Activated CD8-positive, alpha-beta T cell treated with anti-CD3 and anti-CD28 coated beads for 36 hours (primary cell): ENCODE results near the gene ST3GAL3. TPM values are rescaled to one million over a fixed set of nuclear protein-coding genes. Genes with fewer than 3 reads are reported as not detected.

Source experiments
- ATAC-seq: fragments of 200-7000 bp; cut with Tn5 transposase; one replicate; pipeline ENCODE4 v1.10.0; 2021; ENCODE audit warnings: mild to moderate bottlenecking, moderate library complexity
- CTCF ChIA-PET: fragments of 350-600 bp; sonication (Branson Sonifier 250); formaldehyde crosslinking; loops from one replicate; lab custom pipeline; 2021; ENCODE audit warnings: antibody characterized with exemption; lab: Charles Lee
- POLR2A ChIA-PET: fragments of 350-600 bp; sonication (Branson Sonifier 250); formaldehyde crosslinking; loops from one replicate; lab custom pipeline; 2021; ENCODE audit warnings: antibody characterized with exemption; lab: Charles Lee
- DNase-seq: peaks from one replicate; pipeline ENCODE4 v3.0.0-alpha.2; 2020
- H3K27ac Mint-ChIP-seq: one replicate; pipeline ENCODE4 v1.8.0; 2021; ENCODE audit warnings: mild to moderate bottlenecking, mixed read lengths
- H3K27me3 Mint-ChIP-seq: one replicate; pipeline ENCODE4 v1.8.0; 2021; ENCODE audit warnings: mixed read lengths
- H3K36me3 Mint-ChIP-seq: one replicate; pipeline ENCODE4 v1.8.0; 2021; ENCODE audit warnings: low read depth, mixed read lengths
- H3K4me1 Mint-ChIP-seq: one replicate; pipeline ENCODE4 v1.8.0; 2021; ENCODE audit warnings: low read depth, mixed read lengths
- H3K4me3 Mint-ChIP-seq: one replicate; pipeline ENCODE4 v1.8.0; 2021; ENCODE audit warnings: mild to moderate bottlenecking, moderate library complexity, mixed read lengths
- H3K9me3 Mint-ChIP-seq: one replicate; pipeline ENCODE4 v1.8.0; 2021; ENCODE audit warnings: mixed read lengths
- intact Hi-C: fragments of 100-400 bp; cut with micrococcal nuclease; formaldehyde crosslinking; loops from one replicate; pipeline ENCODE4 v1.10.0; 2022
- total RNA-seq, 2 experiments: library from RNA; stranded (reverse); gene quantifications; one replicate each; pipeline ENCODE4 v1.2.3, GENCODE V29; 2021
- TF ChIP-seq, protein P1 (sequence below): fragments of 200-600 bp; IDR thresholded peaks from one replicate; pipeline ENCODE4 v1.8.0; 2022; ENCODE audit warnings: antibody characterized with exemption, mild to moderate bottlenecking

ST3GAL3 gene
- total RNA-seq, 2 experiments from 2014 or later = 14.5 to 20.0 TPM

DNA sequence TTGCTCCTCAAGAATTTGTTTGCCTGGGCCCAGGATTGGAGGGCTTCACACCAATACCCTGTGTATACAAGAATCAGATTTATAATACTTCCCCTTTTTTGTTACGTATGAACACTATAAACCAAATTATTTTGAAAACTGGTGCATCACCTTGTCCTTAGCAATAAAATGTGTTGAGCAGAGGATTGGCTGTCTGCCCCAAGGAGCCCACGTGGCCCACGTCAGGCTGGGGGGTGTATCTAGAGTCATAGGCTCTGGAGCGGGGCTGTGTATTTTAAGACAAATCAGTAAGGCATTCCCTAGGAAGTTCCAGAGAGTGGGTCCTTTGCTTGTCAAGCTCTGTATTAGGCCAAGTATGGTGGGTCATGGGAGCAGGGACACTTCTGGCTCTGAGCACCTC is 2.0 kb upstream of the ST3GAL3 start:
- POLR2A ChIA-PET = interaction anchor here (0.7 to 3.6 kb wide), 2 partner anchors 55 to 251 kb away, joined by 3 to 24 read pairs; partner anchors contain the start of genes HYI and KDM4A
- peaks cover 28% of the 10 kb centered on the region for H3K36me3 Mint-ChIP-seq
- no peaks in the 10 kb centered on the region for H3K27me3 Mint-ChIP-seq
- CTCF ChIA-PET = interaction anchor here (0.9 to 1.9 kb wide), 2 partner anchors 226 to 230 kb away, joined by 4 to 7 read pairs; no protein-coding TSS in a partner anchor
- no peak overlapping the region for H3K27ac Mint-ChIP-seq
- intact Hi-C loops = no loop called here
- no peaks in the 10 kb centered on the region for H3K9me3 Mint-ChIP-seq
- TF ChIP-seq, protein P1, sequence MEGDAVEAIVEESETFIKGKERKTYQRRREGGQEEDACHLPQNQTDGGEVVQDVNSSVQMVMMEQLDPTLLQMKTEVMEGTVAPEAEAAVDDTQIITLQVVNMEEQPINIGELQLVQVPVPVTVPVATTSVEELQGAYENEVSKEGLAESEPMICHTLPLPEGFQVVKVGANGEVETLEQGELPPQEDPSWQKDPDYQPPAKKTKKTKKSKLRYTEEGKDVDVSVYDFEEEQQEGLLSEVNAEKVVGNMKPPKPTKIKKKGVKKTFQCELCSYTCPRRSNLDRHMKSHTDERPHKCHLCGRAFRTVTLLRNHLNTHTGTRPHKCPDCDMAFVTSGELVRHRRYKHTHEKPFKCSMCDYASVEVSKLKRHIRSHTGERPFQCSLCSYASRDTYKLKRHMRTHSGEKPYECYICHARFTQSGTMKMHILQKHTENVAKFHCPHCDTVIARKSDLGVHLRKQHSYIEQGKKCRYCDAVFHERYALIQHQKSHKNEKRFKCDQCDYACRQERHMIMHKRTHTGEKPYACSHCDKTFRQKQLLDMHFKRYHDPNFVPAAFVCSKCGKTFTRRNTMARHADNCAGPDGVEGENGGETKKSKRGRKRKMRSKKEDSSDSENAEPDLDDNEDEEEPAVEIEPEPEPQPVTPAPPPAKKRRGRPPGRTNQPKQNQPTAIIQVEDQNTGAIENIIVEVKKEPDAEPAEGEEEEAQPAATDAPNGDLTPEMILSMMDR = no peak
- H3K4me3 Mint-ChIP-seq = peak overlapping the region; percentile 81
- DNase-seq (no peak), ATAC-seq (no peak)
- peaks cover 26% of the 10 kb centered on the region for H3K4me1 Mint-ChIP-seq

- DNase-seq (no peak), ATAC-seq (no peak)
- H3K27ac Mint-ChIP-seq = peak overlapping the region; percentile 82
- intact Hi-C loops = no loop called here
- H3K4me1 Mint-ChIP-seq = peaks cover 30% of the 10 kb centered on the region
- POLR2A ChIA-PET = interaction anchor here (0.6 to 3.6 kb wide), 13 partner anchors 9 to 954 kb away, joined by 3 to 24 read pairs (median 4); partner anchors contain the start of genes HYI and KDM4A
- H3K27me3 Mint-ChIP-seq = no peaks in the 10 kb centered on the region
- no peaks in the 10 kb centered on the region for H3K9me3 Mint-ChIP-seq
- TF ChIP-seq, protein P1 = no peak
- peak overlapping the region; percentile 81 for H3K4me3 Mint-ChIP-seq
- CTCF ChIA-PET = interaction anchor here (1.7 kb wide), 1 partner anchor 239 kb away, joined by 6 read pairs; no protein-coding TSS in a partner anchor
- H3K36me3 Mint-ChIP-seq = peaks cover 32% of the 10 kb centered on the region
Observed at GRCh38 chr1:43705982-43706597, 1.2 kb upstream of the ST3GAL3 start.

DNA sequence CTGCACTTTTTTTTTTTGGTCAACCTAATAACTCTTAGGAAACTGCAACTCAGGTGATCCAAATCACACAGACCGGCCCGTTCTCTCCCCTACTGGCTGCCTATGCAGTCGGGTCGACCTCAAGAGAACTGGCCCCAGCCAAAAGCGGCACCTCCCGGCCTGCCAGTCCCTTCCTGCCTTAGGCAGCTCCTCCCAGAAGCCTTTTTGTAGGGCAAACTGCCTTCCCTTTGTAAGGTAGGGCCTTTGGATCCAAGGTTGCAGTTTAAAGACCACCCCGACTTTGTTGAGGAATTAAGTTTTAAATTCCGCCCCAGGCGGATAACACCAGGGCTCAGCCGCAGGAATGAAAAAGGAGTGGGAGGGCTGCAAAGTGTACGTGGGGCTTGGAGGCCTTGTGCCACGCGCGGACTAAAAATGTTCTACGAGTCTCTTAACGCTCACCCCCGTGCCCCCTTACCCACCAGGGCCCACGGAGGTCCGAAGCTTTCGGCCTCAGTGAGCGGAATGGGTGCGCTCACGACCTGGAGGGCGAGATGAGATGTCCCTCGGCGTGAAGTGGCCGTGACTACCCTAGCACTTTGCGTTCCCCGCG is 642 bp upstream of the ST3GAL3 start:
- TF ChIP-seq, protein P1 = no peak
- peak overlapping the region; percentile 82 for H3K27ac Mint-ChIP-seq
- peaks cover 30% of the 10 kb centered on the region for H3K4me1 Mint-ChIP-seq
- intact Hi-C loops = no loop called here
- DNase-seq (peak; percentile 28), ATAC-seq (peak; percentile 0)
- H3K4me3 Mint-ChIP-seq = peak overlapping the region; percentile 81
- H3K27me3 Mint-ChIP-seq = no peaks in the 10 kb centered on the region
- CTCF ChIA-PET = interaction anchor here (0.6 to 1.7 kb wide), 7 partner anchors 9 to 342 kb away, joined by 3 to 6 read pairs (median 3); no protein-coding TSS in a partner anchor
- no peaks in the 10 kb centered on the region for H3K9me3 Mint-ChIP-seq
- POLR2A ChIA-PET = interaction anchor here (0.6 to 3.6 kb wide), 13 partner anchors 10 to 953 kb away, joined by 3 to 24 read pairs (median 4); partner anchors contain the start of gene KDM4A
- peaks cover 34% of the 10 kb centered on the region for H3K36me3 Mint-ChIP-seq

- intact Hi-C loops = no loop called here
- Mint-ChIP-seq H3K27me3 (no peaks in the 10 kb centered on the region), H3K27ac (peak overlapping the region; percentile 88), H3K36me3 (peaks cover 36% of the 10 kb centered on the region), H3K4me1 (peaks cover 33% of the 10 kb centered on the region), H3K9me3 (no peaks in the 10 kb centered on the region), H3K4me3 (peak overlapping the region; percentile 81)
- peak; percentile 45 for DNase-seq
- ATAC-seq = no peak
- CTCF ChIA-PET = no interaction called here
- TF ChIP-seq, protein P1 = no peak
- POLR2A ChIA-PET = no interaction called here
Observed at GRCh38 chr1:43708002-43708410, 670 bp downstream of the ST3GAL3 start.

DNA sequence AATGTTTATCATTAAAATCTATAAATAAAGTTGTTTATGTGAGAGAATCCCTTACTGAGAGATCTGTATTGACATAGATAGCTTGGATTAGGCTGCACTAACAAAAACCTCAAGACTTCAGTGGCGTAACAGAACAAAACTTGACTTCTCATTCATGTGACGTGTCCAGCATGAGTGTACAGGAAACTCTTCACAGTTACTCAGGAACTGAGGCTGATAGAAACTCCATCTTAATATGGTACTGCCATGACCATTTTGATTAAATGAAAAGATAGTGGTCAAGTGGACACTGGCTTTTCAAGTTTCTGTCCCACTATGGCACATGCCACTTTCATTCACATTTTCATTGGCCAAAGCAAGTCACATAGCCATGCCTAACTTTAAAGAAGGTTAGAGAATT is 3.7 kb downstream of the ST3GAL3 start:
- no peak overlapping the region for H3K4me3 Mint-ChIP-seq
- H3K9me3 Mint-ChIP-seq = no peaks in the 10 kb centered on the region
- peaks cover 24% of the 10 kb centered on the region for H3K4me1 Mint-ChIP-seq
- intact Hi-C loops = no loop called here
- H3K27ac Mint-ChIP-seq = no peak overlapping the region
- ATAC-seq (no peak), DNase-seq (no peak)
- H3K27me3 Mint-ChIP-seq = no peaks in the 10 kb centered on the region
- POLR2A ChIA-PET = no interaction called here
- TF ChIP-seq, protein P1 = no peak
- peaks cover 22% of the 10 kb centered on the region for H3K36me3 Mint-ChIP-seq
- CTCF ChIA-PET = interaction anchor here (0.5 to 2.0 kb wide), 2 partner anchors 224 to 491 kb away, joined by 3 to 6 read pairs; no protein-coding TSS in a partner anchor
